ENCODE results near the gene MEOX1. TPM values are rescaled to one million over a fixed set of nuclear protein-coding genes. Genes with fewer than 3 reads are reported as not detected.

MEOX1 gene
- total RNA-seq, 1 donor from 2014 or later = not detected

DNA sequence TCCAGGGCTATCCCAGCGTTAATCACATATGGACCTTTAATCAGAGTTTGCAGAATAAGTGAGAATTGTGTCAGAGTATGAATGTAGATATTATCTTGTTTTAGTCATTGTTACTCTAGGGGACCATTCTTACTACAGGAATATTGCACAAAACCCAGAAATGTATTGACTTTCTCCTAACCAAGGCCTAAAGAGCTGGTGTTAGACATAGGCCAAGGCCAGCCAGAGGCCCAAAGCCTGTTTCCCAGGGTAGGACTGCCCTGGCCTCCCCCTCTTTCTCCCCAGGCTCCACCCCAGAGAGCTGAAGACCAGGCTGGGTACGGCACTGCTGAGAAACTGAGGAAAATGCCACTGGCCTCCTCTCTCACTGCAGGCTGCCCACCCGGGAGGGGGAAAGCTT is 41.9 kb upstream of the MEOX1 start:
- H3K27me3 Mint-ChIP-seq (ENCODE audit: unreplicated experiment) = peaks cover 9% of the 10 kb centered on the region
- TF ChIP-seq, protein P1, sequence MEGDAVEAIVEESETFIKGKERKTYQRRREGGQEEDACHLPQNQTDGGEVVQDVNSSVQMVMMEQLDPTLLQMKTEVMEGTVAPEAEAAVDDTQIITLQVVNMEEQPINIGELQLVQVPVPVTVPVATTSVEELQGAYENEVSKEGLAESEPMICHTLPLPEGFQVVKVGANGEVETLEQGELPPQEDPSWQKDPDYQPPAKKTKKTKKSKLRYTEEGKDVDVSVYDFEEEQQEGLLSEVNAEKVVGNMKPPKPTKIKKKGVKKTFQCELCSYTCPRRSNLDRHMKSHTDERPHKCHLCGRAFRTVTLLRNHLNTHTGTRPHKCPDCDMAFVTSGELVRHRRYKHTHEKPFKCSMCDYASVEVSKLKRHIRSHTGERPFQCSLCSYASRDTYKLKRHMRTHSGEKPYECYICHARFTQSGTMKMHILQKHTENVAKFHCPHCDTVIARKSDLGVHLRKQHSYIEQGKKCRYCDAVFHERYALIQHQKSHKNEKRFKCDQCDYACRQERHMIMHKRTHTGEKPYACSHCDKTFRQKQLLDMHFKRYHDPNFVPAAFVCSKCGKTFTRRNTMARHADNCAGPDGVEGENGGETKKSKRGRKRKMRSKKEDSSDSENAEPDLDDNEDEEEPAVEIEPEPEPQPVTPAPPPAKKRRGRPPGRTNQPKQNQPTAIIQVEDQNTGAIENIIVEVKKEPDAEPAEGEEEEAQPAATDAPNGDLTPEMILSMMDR (IDR thresholded peaks at IDR 0.05; ENCODE audit: partially characterized antibody, unreplicated experiment) = no peak
- H3K4me3 Mint-ChIP-seq (ENCODE audit: unreplicated experiment) = no peak overlapping the region
- peaks cover 10% of the 10 kb centered on the region for H3K9me3 Mint-ChIP-seq (ENCODE audit: unreplicated experiment)
- H3K36me3 Mint-ChIP-seq (ENCODE audit: unreplicated experiment) = peaks cover 5% of the 10 kb centered on the region
- DNase-seq = no peak
- no peak overlapping the region for H3K27ac Mint-ChIP-seq (ENCODE audit: unreplicated experiment)
- H3K4me1 Mint-ChIP-seq (ENCODE audit: low read depth, unreplicated experiment) = no peaks in the 10 kb centered on the region

GRCh38 chr17:43702637-43703036 is 40.9 kb upstream of the MEOX1 start:
- peaks cover 7% of the 10 kb centered on the region for H3K27me3 Mint-ChIP-seq (ENCODE audit: unreplicated experiment)
- no peak overlapping the region for H3K27ac Mint-ChIP-seq (ENCODE audit: unreplicated experiment)
- peaks cover 10% of the 10 kb centered on the region for H3K9me3 Mint-ChIP-seq (ENCODE audit: unreplicated experiment)
- no peak for DNase-seq
- TF ChIP-seq, protein P1 (IDR thresholded peaks at IDR 0.05; ENCODE audit: partially characterized antibody, unreplicated experiment) = no peak
- H3K4me1 Mint-ChIP-seq (ENCODE audit: low read depth, unreplicated experiment) = no peaks in the 10 kb centered on the region
- H3K4me3 Mint-ChIP-seq (ENCODE audit: unreplicated experiment) = no peak overlapping the region
- H3K36me3 Mint-ChIP-seq (ENCODE audit: unreplicated experiment) = peaks cover 5% of the 10 kb centered on the region

GRCh38 chr17:43701318-43701743 is 39.6 kb upstream of the MEOX1 start:
- no peak overlapping the region for H3K27ac Mint-ChIP-seq (ENCODE audit: unreplicated experiment)
- no peak overlapping the region for H3K4me3 Mint-ChIP-seq (ENCODE audit: unreplicated experiment)
- no peak for DNase-seq
- TF ChIP-seq, protein P1 (IDR thresholded peaks at IDR 0.05; ENCODE audit: partially characterized antibody, unreplicated experiment) = no peak
- peaks cover 5% of the 10 kb centered on the region for H3K36me3 Mint-ChIP-seq (ENCODE audit: unreplicated experiment)
- H3K27me3 Mint-ChIP-seq (ENCODE audit: unreplicated experiment) = peaks cover 6% of the 10 kb centered on the region
- no peaks in the 10 kb centered on the region for H3K4me1 Mint-ChIP-seq (ENCODE audit: low read depth, unreplicated experiment)
- peaks cover 10% of the 10 kb centered on the region for H3K9me3 Mint-ChIP-seq (ENCODE audit: unreplicated experiment)

- TF ChIP-seq, protein P1 (IDR thresholded peaks at IDR 0.05; ENCODE audit: partially characterized antibody, unreplicated experiment) = no peak
- H3K4me3 Mint-ChIP-seq (ENCODE audit: unreplicated experiment) = no peak overlapping the region
- H3K9me3 Mint-ChIP-seq (ENCODE audit: unreplicated experiment) = peaks cover 10% of the 10 kb centered on the region
- H3K4me1 Mint-ChIP-seq (ENCODE audit: low read depth, unreplicated experiment) = no peaks in the 10 kb centered on the region
- peaks cover 9% of the 10 kb centered on the region for H3K27me3 Mint-ChIP-seq (ENCODE audit: unreplicated experiment)
- no peak overlapping the region for H3K27ac Mint-ChIP-seq (ENCODE audit: unreplicated experiment)
- DNase-seq = no peak
- H3K36me3 Mint-ChIP-seq (ENCODE audit: unreplicated experiment) = peaks cover 5% of the 10 kb centered on the region
These were observed 37.7 kb upstream of the MEOX1 start for GRCh38 chr17:43699438-43699756.

DNA sequence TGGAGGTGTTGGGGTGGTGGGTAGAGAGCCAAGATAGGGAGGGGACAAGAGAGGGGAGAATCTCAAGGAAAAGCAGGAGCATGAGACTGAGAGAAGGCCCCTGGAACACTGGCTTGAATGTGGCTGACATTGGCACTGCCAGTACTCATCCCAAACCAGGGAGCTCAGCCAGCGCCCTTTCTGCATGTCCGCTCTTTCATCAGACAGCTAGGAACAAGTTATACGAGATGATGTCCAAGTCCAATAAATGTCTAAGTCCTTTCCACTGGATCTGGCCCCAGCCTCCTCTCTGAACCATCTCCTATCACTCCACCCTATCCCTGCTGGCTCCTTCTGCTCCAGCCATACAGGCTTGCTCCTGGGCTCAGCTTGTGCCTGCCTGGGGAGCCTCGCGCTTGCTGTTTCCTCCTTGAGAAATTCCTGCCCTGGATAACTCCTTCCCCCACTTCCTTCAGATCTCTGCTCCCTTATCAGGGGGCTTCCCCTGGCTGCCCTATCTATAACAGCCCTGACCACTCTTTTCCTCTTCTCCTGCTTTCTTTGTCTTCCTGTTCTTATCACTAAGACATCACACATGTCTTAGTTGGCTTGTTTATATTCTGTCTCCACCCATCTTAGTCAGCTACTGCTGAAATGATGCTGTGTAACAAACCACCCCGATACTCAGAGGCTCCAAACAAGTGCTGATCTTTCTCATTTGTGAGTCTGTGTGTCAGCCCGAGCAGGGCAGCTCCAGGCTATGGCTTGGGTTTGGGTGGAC is 37.1 kb upstream of the MEOX1 start:
- Mint-ChIP-seq H3K4me3 (ENCODE audit: unreplicated experiment) (no peak overlapping the region), H3K27ac (ENCODE audit: unreplicated experiment) (no peak overlapping the region), H3K4me1 (ENCODE audit: low read depth, unreplicated experiment) (no peaks in the 10 kb centered on the region), H3K27me3 (ENCODE audit: unreplicated experiment) (peaks cover 9% of the 10 kb centered on the region), H3K9me3 (ENCODE audit: unreplicated experiment) (peaks cover 10% of the 10 kb centered on the region), H3K36me3 (ENCODE audit: unreplicated experiment) (peaks cover 5% of the 10 kb centered on the region)
- TF ChIP-seq, protein P1 (IDR thresholded peaks at IDR 0.05; ENCODE audit: partially characterized antibody, unreplicated experiment) = no peak
- DNase-seq = no peak
